Panc1 (cell line): Measurements from ENCODE around the gene PRKAG2. TPM values are rescaled to one million over a fixed set of nuclear protein-coding genes. Genes with fewer than 3 reads are reported as not detected.

ENCODE experiments used
- ATAC-seq: fragments of 200-7000 bp; cut with Tn5 transposase; 2 replicates; pipeline ENCODE4 v1.9.1; 2020; ENCODE audit warnings: mild to moderate bottlenecking, moderate library complexity
- BruUV-seq: library from RNA; stranded (reverse); fragments of 400-500 nt; replicated peaks from 2 replicates; lab custom pipeline; 2021; lab: Mats Ljungman, UMichigan
- CTCF ChIA-PET: fragments of 300-600 bp; sonication (Branson Sonifier 250); formaldehyde crosslinking; loops from one replicate; lab custom pipeline; 2022; ENCODE audit warnings: antibody characterized with exemption; lab: Charles Lee
- POLR2A ChIA-PET: fragments of 300-600 bp; sonication (Branson Sonifier 250); formaldehyde crosslinking; loops from one replicate; lab custom pipeline; 2022; ENCODE audit warnings: antibody characterized with exemption; lab: Charles Lee
- DNase-seq: peaks from one replicate; pipeline ENCODE4 v3.0.0-alpha.2; 2010; ENCODE audit warnings: low read depth, low spot score
- H3K27ac ChIP-seq: 2 replicates; pipeline ENCODE4 v1.5.1; 2011; ENCODE audit warnings: mild to moderate bottlenecking, low read length, inconsistent platforms
- H3K27me3 ChIP-seq: fragments of 200-500 bp; sonication (Bioruptor generic); 2 replicates; pipeline ENCODE4 v1.6.0; 2014; ENCODE audit warnings: low read length, inconsistent platforms; ENCODE audit not compliant: control insufficient read depth, insufficient read depth
- H3K36me3 ChIP-seq: fragments of 200-500 bp; sonication (Bioruptor generic); 2 replicates; pipeline ENCODE4 v1.5.1; 2014; ENCODE audit warnings: inconsistent platforms, mild to moderate bottlenecking, low read length, moderate library complexity; ENCODE audit not compliant: control insufficient read depth, insufficient read depth
- H3K4me1 ChIP-seq: 2 replicates; pipeline ENCODE4 v1.5.1; 2011; ENCODE audit warnings: inconsistent platforms, mild to moderate bottlenecking, low read length, moderate library complexity; ENCODE audit not compliant: control insufficient read depth, insufficient read depth
- H3K4me3 ChIP-seq, 2 experiments: 2 replicates each; pipeline ENCODE4 v1.5.1; 2011 to 2012; ENCODE audit warnings: low read depth in 2 of 2, low read length in 2 of 2, mild to moderate bottlenecking in 2 of 2, inconsistent platforms in 1 of 2, moderate library complexity in 1 of 2
- H3K9me3 ChIP-seq: fragments of 200-500 bp; sonication (Bioruptor generic); 2 replicates; pipeline ENCODE4 v1.5.1; 2014; ENCODE audit warnings: low read depth, mild to moderate bottlenecking, inconsistent platforms, low read length, moderate library complexity; ENCODE audit not compliant: control insufficient read depth, insufficient read depth
- CTCF ChIP-seq: fragments of 450-650 bp; IDR thresholded peaks from 2 replicates; pipeline ENCODE4 v1.5.1; 2017; ENCODE audit warnings: mild to moderate bottlenecking
- POLR2AphosphoS5 ChIP-seq: IDR thresholded peaks from 2 replicates; pipeline ENCODE4 v1.6.1; 2012; ENCODE audit warnings: mild to moderate bottlenecking, low read depth, low read length, moderate library complexity
- REST ChIP-seq, 2 experiments: IDR thresholded peaks; 2 replicates each; pipeline ENCODE4 v1.6.1; 2011 to 2012; ENCODE audit warnings: low read depth in 2 of 2, control low read depth in 1 of 2, low read length in 1 of 2, mild to moderate bottlenecking in 1 of 2, moderate library complexity in 1 of 2; ENCODE audit not compliant: insufficient read depth in 1 of 2
- SIN3A ChIP-seq: IDR thresholded peaks from 2 replicates; pipeline ENCODE4 v1.6.1; 2012; ENCODE audit warnings: low read depth, mild to moderate bottlenecking, low read length, moderate library complexity, borderline replicate concordance; ENCODE audit not compliant: insufficient read depth
- TCF7L2 ChIP-seq: IDR thresholded peaks from 2 replicates; pipeline ENCODE4 v1.6.1; 2011; ENCODE audit warnings: mild to moderate bottlenecking, low read depth, low read length, inconsistent platforms
- in situ Hi-C: cut with HindIII; loops from 2 replicates; pipeline ENCODE4 v1.10.0; 2016; ENCODE audit warnings: low sequenced_read_pairs, low pct_unique_long_range_greater_than_20kb
- intact Hi-C: fragments of 100-400 bp; cut with micrococcal nuclease; formaldehyde crosslinking; loops from one replicate; pipeline ENCODE4 v1.10.0; 2022; ENCODE audit not compliant: unreplicated experiment
- total RNA-seq: library from RNA; stranded (reverse); gene quantifications from one replicate; pipeline ENCODE4 v1.2.1, GENCODE V29; 2021; ENCODE audit not compliant: unreplicated experiment

PRKAG2 gene
- total RNA-seq, 1 experiment from 2014 or later, result 71.6 TPM

- Histone ChIP-seq H3K9me3 (no peaks in the 10 kb centered on the region), H3K4me1 (no peaks in the 10 kb centered on the region; the same call in 1 of the 2 replicates), H3K36me3 (peaks cover 31% of the 10 kb centered on the region), H3K4me3 (no peak overlapping the region), H3K27me3 (no peaks in the 10 kb centered on the region), H3K27ac (no peak overlapping the region)
- TF ChIP-seq TCF7L2 (no peak), CTCF (no peak), POLR2AphosphoS5 (no peak), SIN3A (no peak), REST (IDR thresholded peaks at IDR 0.05; ENCODE audit: insufficient read depth in 1 of 2, low read depth in 2 of 2, low read length in 1 of 2) (no peak)
- no TSS peak for BruUV-seq
- ChIA-PET CTCF (interaction anchor here (0.6 to 1.6 kb wide), 2 partner anchors 23 to 216 kb away, joined by 4 to 5 read pairs; no protein-coding TSS in a partner anchor), POLR2A (no interaction called here)
- intact Hi-C loops (no loop called here), in situ Hi-C loops (no loop called here)
- DNase-seq (no peak), ATAC-seq (no peak)
Observed at GRCh38 chr7:151566897-151567320, 310.0 kb downstream of the PRKAG2 start.

- ChIA-PET CTCF (interaction anchor here (0.7 kb wide), 1 partner anchor 237 kb away, joined by 3 read pairs; no protein-coding TSS in a partner anchor), POLR2A (no interaction called here)
- intact Hi-C loops, result no loop called here
- H3K36me3 ChIP-seq, result peaks cover 36% of the 10 kb centered on the region
- TF ChIP-seq REST (IDR thresholded peaks at IDR 0.05; ENCODE audit: insufficient read depth in 1 of 2, low read depth in 2 of 2, low read length in 1 of 2) (no peak), TCF7L2 (no peak), CTCF (no peak), POLR2AphosphoS5 (no peak), SIN3A (no peak)
- no peak for ATAC-seq
- H3K4me3 ChIP-seq, result no peak overlapping the region
- BruUV-seq, result no TSS peak
- H3K27me3 ChIP-seq, result no peaks in the 10 kb centered on the region
- in situ Hi-C loops, result no loop called here
- no peak for DNase-seq
- H3K27ac ChIP-seq, result no peak overlapping the region
- H3K9me3 ChIP-seq, result no peaks in the 10 kb centered on the region
- no peaks in the 10 kb centered on the region; the same call in 1 of the 2 replicates for H3K4me1 ChIP-seq
Observed at GRCh38 chr7:151565541-151565940, 311.4 kb downstream of the PRKAG2 start.
